SJCRH30 (cell line): Measurements from ENCODE around the gene DNAJC2. TPM values are rescaled to one million over a fixed set of nuclear protein-coding genes. Genes with fewer than 3 reads are reported as not detected.
"Not testable (repeated sequence)": the region's sequence is repeated elsewhere in the genome, so short reads cannot be mapped to it uniquely, and the experiment has no call there.

Experiments
- DNase-seq, 2 experiments: peaks; one replicate each; pipeline ENCODE4 v3.0.0-alpha.2; 2015 to 2020
- H3K27ac ChIP-seq: fragments of 250-450 bp; sonication (Bioruptor Pico); 2 replicates; pipeline ENCODE4 v1.5.1; 2020; ENCODE audit warnings: mild to moderate bottlenecking, moderate library complexity
- H3K27me3 ChIP-seq: fragments of 250-450 bp; sonication (Bioruptor Pico); 2 replicates; pipeline ENCODE4 v1.5.1; 2020; ENCODE audit warnings: mild to moderate bottlenecking, moderate library complexity
- H3K36me3 ChIP-seq: fragments of 250-450 bp; sonication (Bioruptor Pico); 2 replicates; pipeline ENCODE4 v1.5.1; 2020; ENCODE audit warnings: mild to moderate bottlenecking, moderate library complexity
- H3K4me1 ChIP-seq: fragments of 250-450 bp; sonication (Bioruptor Pico); 2 replicates; pipeline ENCODE4 v1.5.1; 2020; ENCODE audit warnings: mild to moderate bottlenecking, moderate library complexity
- H3K4me3 ChIP-seq: fragments of 250-450 bp; sonication (Bioruptor Pico); 2 replicates; pipeline ENCODE4 v1.5.1; 2020; ENCODE audit warnings: mild to moderate bottlenecking, moderate library complexity
- H3K9me3 ChIP-seq: fragments of 250-450 bp; sonication (Bioruptor Pico); replicated peaks from 2 replicates; pipeline ENCODE4 v1.5.1; 2020; ENCODE audit warnings: mild to moderate bottlenecking, moderate library complexity
- total RNA-seq: library from RNA; depleted of rRNA; stranded (reverse); fragments of >200 nt; shearing (Covaris generic); gene quantifications from 2 replicates; pipeline ENCODE4 v1.2.3, GENCODE V29; 2014

DNAJC2 gene
- total RNA-seq, 1 experiment from 2014 or later = 55.1 TPM

- Histone ChIP-seq H3K27ac (no peak overlapping the region), H3K36me3 (peaks cover 69% of the 10 kb centered on the region), H3K27me3 (no peaks in the 10 kb centered on the region), H3K4me3 (no peak overlapping the region), H3K4me1 (peaks cover 7% of the 10 kb centered on the region; the same call in 1 of the 2 replicates), H3K9me3 (no peaks in the 10 kb centered on the region)
- DNase-seq = no peak
Observed at GRCh38 chr7:103301441-103301840, 43.1 kb downstream of the DNAJC2 start.

GRCh38 chr7:103299660-103300059 is 44.9 kb downstream of the DNAJC2 start:
- H3K27ac ChIP-seq = no peak overlapping the region
- no peak overlapping the region for H3K4me3 ChIP-seq
- no peaks in the 10 kb centered on the region for H3K9me3 ChIP-seq
- DNase-seq = no peak
- H3K27me3 ChIP-seq = no peaks in the 10 kb centered on the region
- H3K4me1 ChIP-seq = peaks cover 7% of the 10 kb centered on the region; the same call in 1 of the 2 replicates
- peaks cover 53% of the 10 kb centered on the region for H3K36me3 ChIP-seq

GRCh38 chr7:103297837-103298179 is 46.8 kb downstream of the DNAJC2 start:
- H3K9me3 ChIP-seq = no peaks in the 10 kb centered on the region
- peaks cover 36% of the 10 kb centered on the region for H3K36me3 ChIP-seq
- H3K27ac ChIP-seq = peak overlapping the region; percentile 67
- peaks cover 7% of the 10 kb centered on the region; the same call in 1 of the 2 replicates for H3K4me1 ChIP-seq
- DNase-seq = no peak
- no peaks in the 10 kb centered on the region for H3K27me3 ChIP-seq
- peak overlapping the region; percentile 77 for H3K4me3 ChIP-seq

- no peaks in the 10 kb centered on the region for H3K27me3 ChIP-seq
- H3K9me3 ChIP-seq = no peaks in the 10 kb centered on the region
- peak within 1 kb of the TSS; percentile 67 for H3K27ac ChIP-seq
- peaks cover 30% of the 10 kb centered on the region for H3K36me3 ChIP-seq
- H3K4me1 ChIP-seq = peaks cover 7% of the 10 kb centered on the region; the same call in 1 of the 2 replicates
- H3K4me3 ChIP-seq = peak within 1 kb of the TSS; percentile 77
- DNase-seq = peak; percentile 96 to 98
Observed at GRCh38 chr7:103296901-103297836, 47.4 kb downstream of the DNAJC2 start, which contains the start of gene PMPCB. Gene PMPCB (plus strand): TSS chr7:103297435. CDS start chr7:103297460, 25 bp downstream.

GRCh38 chr7:103293526-103293925 is 51.0 kb downstream of the DNAJC2 start:
- Histone ChIP-seq H3K36me3 (no peaks in the 10 kb centered on the region), H3K4me3 (no peak overlapping the region), H3K27ac (no peak overlapping the region), H3K4me1 (peaks cover 3% of the 10 kb centered on the region; the same call in 1 of the 2 replicates), H3K27me3 (peaks cover 3% of the 10 kb centered on the region; the same call in 1 of the 2 replicates), H3K9me3 (no peaks in the 10 kb centered on the region)
- DNase-seq = no peak

GRCh38 chr7:103292122-103292521 is 52.4 kb downstream of the DNAJC2 start:
- no peak for DNase-seq
- no peak overlapping the region for H3K4me3 ChIP-seq

GRCh38 chr7:103282802-103283427 is 61.7 kb downstream of the DNAJC2 start:
- DNase-seq, H3K4me1 ChIP-seq, H3K27ac ChIP-seq, H3K9me3 ChIP-seq, H3K4me3 ChIP-seq, H3K36me3 ChIP-seq, H3K27me3 ChIP-seq: not testable (repeated sequence)

More at GRCh38 chr7:103292122-103292521, 52.4 kb downstream of the DNAJC2 start:
- Histone ChIP-seq H3K36me3 (no peaks in the 10 kb centered on the region), H3K27ac (no peak overlapping the region), H3K4me1 (no peaks in the 10 kb centered on the region), H3K27me3 (peaks cover 3% of the 10 kb centered on the region; the same call in 1 of the 2 replicates), H3K9me3 (no peaks in the 10 kb centered on the region)

- H3K27ac ChIP-seq, H3K9me3 ChIP-seq, H3K4me1 ChIP-seq, H3K36me3 ChIP-seq, H3K27me3 ChIP-seq: not testable (repeated sequence)
- DNase-seq = peak in 1 of 2 experiments; percentile 15
- peak overlapping the region; percentile 76 for H3K4me3 ChIP-seq
Observed at GRCh38 chr7:103280803-103281155, 63.8 kb downstream of the DNAJC2 start.

- not testable (repeated sequence) for H3K9me3 ChIP-seq, H3K36me3 ChIP-seq, H3K4me1 ChIP-seq, H3K27me3 ChIP-seq
- H3K27ac ChIP-seq = peak overlapping the region; percentile 16; the same call in 1 of the 2 replicates
- peak overlapping the region; percentile 76 for H3K4me3 ChIP-seq
- DNase-seq = peak; percentile 82 to 86
Observed at GRCh38 chr7:103279963-103280802, 64.4 kb downstream of the DNAJC2 start.

GRCh38 chr7:103279636-103279962 is 65.0 kb downstream of the DNAJC2 start:
- Histone ChIP-seq H3K27ac (peak overlapping the region; percentile 16; the same call in 1 of the 2 replicates), H3K4me3 (peak overlapping the region; percentile 76)
- not testable (repeated sequence) for H3K27me3 ChIP-seq, H3K36me3 ChIP-seq, H3K9me3 ChIP-seq, H3K4me1 ChIP-seq
- peak in 1 of 2 experiments; percentile 34 for DNase-seq

- not testable (repeated sequence) for DNase-seq, H3K27me3 ChIP-seq, H3K4me1 ChIP-seq, H3K4me3 ChIP-seq, H3K36me3 ChIP-seq, H3K9me3 ChIP-seq, H3K27ac ChIP-seq
Observed at GRCh38 chr7:103278195-103278594, 66.4 kb downstream of the DNAJC2 start.

GRCh38 chr7:103274867-103275266 is 69.7 kb downstream of the DNAJC2 start:
- not testable (repeated sequence) for H3K27ac ChIP-seq, H3K4me3 ChIP-seq, H3K9me3 ChIP-seq, H3K27me3 ChIP-seq, H3K36me3 ChIP-seq, DNase-seq, H3K4me1 ChIP-seq

- DNase-seq, H3K36me3 ChIP-seq, H3K9me3 ChIP-seq, H3K4me3 ChIP-seq, H3K27me3 ChIP-seq, H3K27ac ChIP-seq, H3K4me1 ChIP-seq: not testable (repeated sequence)
Observed at GRCh38 chr7:103273374-103273773, 71.2 kb downstream of the DNAJC2 start.

- H3K4me1 ChIP-seq, H3K4me3 ChIP-seq, H3K36me3 ChIP-seq, H3K27me3 ChIP-seq, H3K27ac ChIP-seq, DNase-seq, H3K9me3 ChIP-seq: not testable (repeated sequence)
Observed at GRCh38 chr7:103266229-103266628, 78.3 kb downstream of the DNAJC2 start.

GRCh38 chr7:103264054-103264453 is 80.5 kb downstream of the DNAJC2 start:
- not testable (repeated sequence) for DNase-seq, H3K4me1 ChIP-seq, H3K27ac ChIP-seq, H3K27me3 ChIP-seq, H3K4me3 ChIP-seq, H3K9me3 ChIP-seq, H3K36me3 ChIP-seq
